ENCODE measurements around the gene CHD3. TPM values are rescaled to one million over a fixed set of nuclear protein-coding genes. Genes with fewer than 3 reads are reported as not detected.

CHD3 gene
- total and polyA plus RNA-seq, 2 of the 13 experiments (the other 11 are each of a cell fraction or from before 2014, with no cell fraction given), result 2.7 to 3.7 TPM

GRCh38 chr17:7887482-7888183 lies 956 bp upstream of the CHD3 start (continued):
- peak; percentile 7; the same call in 1 of the 2 replicates for TF ChIP-seq STAT5B (CRISPR knock-in tag; IDR thresholded peaks at IDR 0.05)
- no peak for TF ChIP-seq ATRX (CRISPR knock-in tag; IDR thresholded peaks at IDR 0.05; ENCODE audit: borderline replicate concordance)
- peak; percentile 25; the same call in 1 of the 2 replicates for TF ChIP-seq ZMYM3 (CRISPR knock-in tag; IDR thresholded peaks at IDR 0.05)
- TF ChIP-seq ZNF468 (CRISPR knock-in tag; IDR thresholded peaks at IDR 0.05), result no peak
- no peak for TF ChIP-seq ZBTB1 (CRISPR knock-in tag; IDR thresholded peaks at IDR 0.05; ENCODE audit: borderline replicate concordance)
- TF ChIP-seq ZNF263 (CRISPR knock-in tag; IDR thresholded peaks at IDR 0.05), result peak; percentile 86
- no peak for TF ChIP-seq DMTF1 (CRISPR knock-in tag; IDR thresholded peaks at IDR 0.05)
- TF ChIP-seq MLX (CRISPR knock-in tag; IDR thresholded peaks at IDR 0.05), result no peak
- TF ChIP-seq CCAR2 (optimal IDR thresholded peaks at IDR 0.05; ENCODE audit: low read depth, low read length), result no peak
- no peak for TF ChIP-seq TOPORS (CRISPR knock-in tag; IDR thresholded peaks at IDR 0.05)
- no peak for TF ChIP-seq DBP (CRISPR knock-in tag; IDR thresholded peaks at IDR 0.05; ENCODE audit: not compliant biosample characterization)
- TF ChIP-seq ZNF251 (CRISPR knock-in tag; IDR thresholded peaks at IDR 0.05), result no peak
- TF ChIP-seq TFAP4 (IDR thresholded peaks at IDR 0.05; ENCODE audit: borderline replicate concordance, low read depth), result no peak
- TF ChIP-seq ZBED4 (CRISPR knock-in tag; IDR thresholded peaks at IDR 0.05; ENCODE audit: borderline replicate concordance), result no peak
- no peak for TF ChIP-seq GZF1 (CRISPR knock-in tag; IDR thresholded peaks at IDR 0.05)
- no peak for TF ChIP-seq ONECUT2 (CRISPR knock-in tag; IDR thresholded peaks at IDR 0.05)
- TF ChIP-seq KLF15 (CRISPR knock-in tag; IDR thresholded peaks at IDR 0.05; ENCODE audit: borderline replicate concordance), result no peak
- no peak for TF ChIP-seq ZNF343 (CRISPR knock-in tag; IDR thresholded peaks at IDR 0.05)
- no peak for TF ChIP-seq SALL2 (CRISPR knock-in tag; IDR thresholded peaks at IDR 0.05)
- TF ChIP-seq ZFP37 (CRISPR knock-in tag; IDR thresholded peaks at IDR 0.05; ENCODE audit: borderline replicate concordance), result no peak
- no peak for TF ChIP-seq RBM22 (optimal IDR thresholded peaks at IDR 0.05; ENCODE audit: low read length)
